GM12878 (cell line): ENCODE data around the gene CCDC34. TPM values are rescaled to one million over a fixed set of nuclear protein-coding genes. Genes with fewer than 3 reads are reported as not detected.
"Not testable (repeated sequence)": the region's sequence is repeated elsewhere in the genome, so short reads cannot be mapped to it uniquely, and the experiment has no call there.

Source experiments
- ATAC-seq: fragments of 200-7000 bp; cut with Tn5 transposase; 3 replicates; pipeline ENCODE4 v1.9.1; 2020; ENCODE audit warnings: mild to moderate bottlenecking, moderate library complexity
- BruUV-seq: library from RNA; stranded (reverse); fragments of 400-500 nt; replicated peaks from 2 replicates; lab custom pipeline; 2021; lab: Mats Ljungman, UMichigan
- CTCF ChIA-PET: fragments of 300-600 bp; sonication (Branson Sonifier 250); formaldehyde crosslinking; extraction: SDS; loops from one replicate; lab custom pipeline; 2021; ENCODE audit warnings: inconsistent platforms; lab: Yijun Ruan, JAX
- POLR2A ChIA-PET: fragments of 350-600 bp; formaldehyde crosslinking; extraction: SDS; loops from one replicate; lab custom pipeline; 2021; ENCODE audit warnings: inconsistent platforms; lab: Charles Lee
- RAD21 ChIA-PET: fragments of 300-600 bp; sonication (Branson Sonifier 250); formaldehyde crosslinking; loops from one replicate; lab custom pipeline; 2023; ENCODE audit warnings: antibody characterized with exemption; ENCODE audit not compliant: unreplicated experiment; lab: Charles Lee
- SMC1A ChIA-PET: fragments of 300-600 bp; sonication (Branson Sonifier 250); formaldehyde crosslinking; loops from one replicate; lab custom pipeline; 2023; ENCODE audit not compliant: unreplicated experiment, uncharacterized antibody; lab: Charles Lee
- DNase-seq: peaks from one replicate; pipeline ENCODE4 v3.0.0-alpha.2; 2011; ENCODE audit warnings: low read depth, low spot score
- FAIRE-seq: peaks from 3 replicates; lab custom pipeline; 2011; peaks lifted over from hg19 to GRCh38; lab: Jason Lieb, UNC
- H2AFZ ChIP-seq: 2 replicates; pipeline ENCODE4 v1.6.0; 2011; ENCODE audit warnings: low read depth, low read length, control low read depth; ENCODE audit not compliant: control insufficient read depth
- H3K27ac ChIP-seq: 2 replicates; pipeline ENCODE4 v1.5.1; 2011; ENCODE audit warnings: control low read depth; ENCODE audit not compliant: control insufficient read depth, insufficient read depth
- H3K27me3 ChIP-seq, 2 experiments: replicated peaks in 1 of 2; 2 replicates each; pipeline versions ENCODE4 v1.6.0 to v1.6.1; 2011; ENCODE audit warnings: low read length in 1 of 2; ENCODE audit not compliant: control insufficient read depth in 2 of 2, insufficient read depth in 2 of 2
- H3K36me3 ChIP-seq, 2 experiments: 2 replicates each; pipeline ENCODE4 v1.5.1; 2011; ENCODE audit warnings: low read length in 1 of 2; ENCODE audit not compliant: control insufficient read depth in 2 of 2, insufficient read depth in 2 of 2
- H3K4me1 ChIP-seq: 2 replicates; pipeline ENCODE4 v1.6.1; 2011; ENCODE audit warnings: mild to moderate bottlenecking, low read length, moderate library complexity, mixed read lengths; ENCODE audit not compliant: control insufficient read depth, insufficient read depth
- H3K4me2 ChIP-seq: 2 replicates; pipeline ENCODE4 v1.6.0; 2011; ENCODE audit warnings: control low read depth; ENCODE audit not compliant: control insufficient read depth, insufficient read depth
- H3K4me3 ChIP-seq: fragments of 200-600 bp; sonication (generic); 2 replicates; pipeline ENCODE4 v1.5.1; 2016
- H3K79me2 ChIP-seq: 2 replicates; pipeline ENCODE4 v1.6.0; 2011; ENCODE audit warnings: low read length; ENCODE audit not compliant: control insufficient read depth, insufficient read depth
- H3K9ac ChIP-seq: 2 replicates; pipeline ENCODE4 v1.8.0; 2011; ENCODE audit warnings: low read length, control low read depth, mixed read lengths; ENCODE audit not compliant: control insufficient read depth, insufficient read depth
- H3K9me3 ChIP-seq: replicated peaks from 3 replicates; pipeline ENCODE4 v1.5.1; 2011; ENCODE audit warnings: mild to moderate bottlenecking, low read length; ENCODE audit not compliant: control insufficient read depth, insufficient read depth
- H4K20me1 ChIP-seq: 2 replicates; pipeline ENCODE4 v1.6.0; 2011; ENCODE audit not compliant: control insufficient read depth, insufficient read depth
- ASH2L ChIP-seq: fragments of 300-600, 200-600 bp; sonication (generic); IDR thresholded peaks from 2 replicates; pipeline ENCODE4 v1.6.1; 2017; ENCODE audit warnings: low read depth, mild to moderate bottlenecking, borderline replicate concordance
- BMI1 ChIP-seq: fragments of 450-650 bp; IDR thresholded peaks from 2 replicates; pipeline ENCODE4 v1.6.1; 2016; ENCODE audit warnings: mild to moderate bottlenecking, moderate library complexity, borderline replicate concordance
- SIN3A ChIP-seq: IDR thresholded peaks from 2 replicates; pipeline ENCODE4 v1.6.1; 2012; ENCODE audit warnings: low read depth, low read length, improper control_type of control experiment
- WGBS: methylation state at CpG from one replicate; pipeline ENCODE4 v1.1.6; 2016; ENCODE audit warnings: low lambda C conversion rate; ENCODE audit not compliant: insufficient replicate concordance, insufficient coverage; ENCODE audit errors: missing lambda C conversion rate; 5-methylcytosine and 5-hydroxymethylcytosine counted together
- in situ Hi-C: fragments of 300-500 bp; cut with MboI; formaldehyde crosslinking; loops from 9 replicates; pipeline ENCODE4 v1.14.3; 2018; ENCODE audit warnings: mixed read lengths
- intact Hi-C: fragments of 100-400 bp; cut with micrococcal nuclease; formaldehyde crosslinking; loops from one replicate; pipeline ENCODE4 v1.14.2; 2022; ENCODE audit not compliant: unreplicated experiment
- polyA plus RNA-seq, 11 experiments: library from polyadenylated mRNA; depleted of rRNA in 4 of 11; unstranded in 6 of 11; stranded (reverse) in 5 of 11; fragments of >200 nt; fragmentation: Nextera tagmentation in 4 of 11; fragmentation: Illumina TruSeq in 1 of 11; extraction: Ambion mirVana in 4 of 11; extraction: Trizol in 1 of 11; gene quantifications; 1 replicate in 1 of 11; 2 replicates in 10 of 11; pipeline versions ENCODE4 v1.2.1 to v1.2.3, GENCODE V29; 2011 to 2016; ENCODE audit warnings: inconsistent platforms in 2 of 11, missing spikeins in 2 of 11, low read depth in 1 of 11
- total RNA-seq, 4 experiments: library from RNA; depleted of rRNA in 3 of 4; stranded (reverse); fragments of >200 nt in 3 of 4; fragmentation: Illumina TruSeq in 1 of 4; extraction: Trizol in 1 of 4; gene quantifications; 2 replicates each; pipeline versions ENCODE4 v1.2.1 to v1.2.3, GENCODE V29; 2013 to 2021

CCDC34 gene
- total and polyA plus RNA-seq, 10 of the 15 experiments (the other 5 are each of a cell fraction or from before 2014, with no cell fraction given), result 6.2 to 39.1 (median 14.6) TPM

- TF ChIP-seq ASH2L, result no peak
- no peak for TF ChIP-seq BMI1
- no peak for TF ChIP-seq SIN3A
Measured at GRCh38 chr11:27328614-27329013, 34.4 kb downstream of the CCDC34 start (continued).

GRCh38 chr11:27327064-27327463 lies 36.0 kb downstream of the CCDC34 start:
- H2AFZ ChIP-seq, CTCF ChIA-PET, SMC1A ChIA-PET, H3K9me3 ChIP-seq, ATAC-seq, BruUV-seq, H3K27ac ChIP-seq, H3K4me2 ChIP-seq, H3K4me1 ChIP-seq, H3K36me3 ChIP-seq, in situ Hi-C loops, H3K4me3 ChIP-seq, H3K9ac ChIP-seq, H4K20me1 ChIP-seq, DNase-seq, POLR2A ChIA-PET, H3K27me3 ChIP-seq, H3K79me2 ChIP-seq, intact Hi-C loops, RAD21 ChIA-PET, FAIRE-seq: not testable (repeated sequence)
- 100% methylated on average over 1 of the region's 2 CpGs for WGBS

- POLR2A ChIA-PET, H3K9me3 ChIP-seq, ATAC-seq, H3K27me3 ChIP-seq, CTCF ChIA-PET, H3K4me3 ChIP-seq, H3K36me3 ChIP-seq, H3K9ac ChIP-seq, H3K4me1 ChIP-seq, BruUV-seq, H3K4me2 ChIP-seq, intact Hi-C loops, H3K27ac ChIP-seq, RAD21 ChIA-PET, H3K79me2 ChIP-seq, SMC1A ChIA-PET, H4K20me1 ChIP-seq, H2AFZ ChIP-seq, FAIRE-seq, in situ Hi-C loops, DNase-seq: not testable (repeated sequence)
- WGBS, result 70% methylated on average over 3 of the region's 3 CpGs
Measured at GRCh38 chr11:27322196-27322595, 40.8 kb downstream of the CCDC34 start.

- BruUV-seq, H3K4me3 ChIP-seq, FAIRE-seq, RAD21 ChIA-PET, H3K79me2 ChIP-seq, H3K9me3 ChIP-seq, H4K20me1 ChIP-seq, POLR2A ChIA-PET, H2AFZ ChIP-seq, H3K27me3 ChIP-seq, DNase-seq, intact Hi-C loops, ATAC-seq, in situ Hi-C loops, H3K4me1 ChIP-seq, SMC1A ChIA-PET, H3K27ac ChIP-seq, H3K36me3 ChIP-seq, H3K4me2 ChIP-seq, H3K9ac ChIP-seq: not testable (repeated sequence)
- CTCF ChIA-PET, result interaction anchor here (0.7 kb wide), 1 partner anchor 377 kb away, joined by 3 read pairs; no protein-coding TSS in a partner anchor
- 65% methylated on average over 10 of the region's 10 CpGs for WGBS
Measured at GRCh38 chr11:27321340-27321739, 41.7 kb downstream of the CCDC34 start.
